LoVo (cell line): ENCODE results near the gene CDK8.
A peak's percentile ranks its signal among the peaks of the same experiment; 100 is the strongest.
"Not testable (repeated sequence)": the region's sequence is repeated elsewhere in the genome, so short reads cannot be mapped to it uniquely, and the experiment has no call there.

Experiments
- DNase-seq: peaks from one replicate; pipeline ENCODE4 v3.0.0-alpha.2; 2016; ENCODE audit warnings: low spot score

CDK8 gene

DNA sequence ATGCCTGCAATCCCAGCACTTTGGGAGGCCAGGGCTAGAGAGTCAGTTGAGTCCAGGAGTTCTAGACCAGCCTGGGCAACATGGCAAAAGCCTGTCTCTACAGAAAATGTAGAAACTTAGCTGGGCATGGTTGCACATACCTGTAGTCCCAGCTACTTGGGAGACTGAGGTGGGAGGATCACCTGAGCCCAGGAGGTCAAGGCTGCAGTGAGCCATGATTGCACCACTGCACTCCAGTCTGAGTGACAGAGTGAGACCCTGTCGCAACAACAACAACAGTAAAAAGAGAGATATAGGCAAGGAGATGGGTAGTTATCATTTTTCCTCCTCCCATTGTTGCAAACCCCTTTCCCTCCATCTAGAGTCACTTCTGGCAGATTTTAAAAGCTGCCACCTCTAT lies 62.2 kb downstream of the CDK8 start:
- not testable (repeated sequence) for DNase-seq

- DNase-seq, result no peak
Observed at GRCh38 chr13:26320766-26321165, 66.8 kb downstream of the CDK8 start.

DNA sequence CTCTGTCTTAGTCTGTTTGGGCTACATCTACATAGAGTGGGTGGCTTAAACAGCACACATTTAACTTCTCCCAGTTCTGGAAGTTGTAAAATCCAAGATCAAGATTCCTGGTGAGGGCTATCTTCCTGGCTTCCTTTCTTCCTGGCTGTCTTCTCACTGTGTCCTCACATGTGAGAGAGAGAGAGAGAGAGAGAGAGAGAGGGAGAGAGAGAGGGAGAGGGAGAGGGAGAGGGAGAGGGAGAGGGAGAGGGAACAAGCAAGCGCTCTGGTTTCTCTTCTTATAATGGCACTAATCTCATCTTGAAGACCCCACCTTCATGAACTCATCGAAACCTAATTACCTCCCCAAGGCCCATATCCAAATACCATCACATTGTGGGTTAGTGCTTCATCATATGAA lies 69.2 kb downstream of the CDK8 start:
- DNase-seq, result no peak

GRCh38 chr13:26323764-26324163 lies 69.8 kb downstream of the CDK8 start:
- no peak for DNase-seq

GRCh38 chr13:26324294-26324693 lies 70.4 kb downstream of the CDK8 start:
- no peak for DNase-seq

GRCh38 chr13:26324867-26325266 lies 70.9 kb downstream of the CDK8 start:
- DNase-seq, result no peak

DNA sequence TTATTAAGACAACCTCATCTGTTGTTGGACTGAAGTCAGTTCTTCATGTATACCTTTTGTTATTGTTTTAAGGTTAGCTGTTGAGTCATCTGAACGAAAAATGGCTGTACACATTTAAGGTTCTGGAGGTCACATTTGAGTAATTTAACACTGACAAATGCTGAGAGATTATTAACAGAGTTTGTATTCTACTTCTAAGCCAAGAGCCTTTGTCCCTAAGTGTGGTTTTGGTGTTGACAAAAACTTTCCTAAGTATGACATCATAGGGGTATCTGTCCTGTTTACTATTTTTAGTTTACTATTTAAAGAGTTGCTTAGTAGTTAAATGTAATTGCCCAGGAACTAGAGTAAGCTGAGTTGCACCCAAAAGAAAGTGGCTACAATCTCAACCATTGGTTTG lies 71.9 kb downstream of the CDK8 start:
- no peak for DNase-seq

GRCh38 chr13:26326562-26326961 lies 72.6 kb downstream of the CDK8 start:
- no peak for DNase-seq

DNA sequence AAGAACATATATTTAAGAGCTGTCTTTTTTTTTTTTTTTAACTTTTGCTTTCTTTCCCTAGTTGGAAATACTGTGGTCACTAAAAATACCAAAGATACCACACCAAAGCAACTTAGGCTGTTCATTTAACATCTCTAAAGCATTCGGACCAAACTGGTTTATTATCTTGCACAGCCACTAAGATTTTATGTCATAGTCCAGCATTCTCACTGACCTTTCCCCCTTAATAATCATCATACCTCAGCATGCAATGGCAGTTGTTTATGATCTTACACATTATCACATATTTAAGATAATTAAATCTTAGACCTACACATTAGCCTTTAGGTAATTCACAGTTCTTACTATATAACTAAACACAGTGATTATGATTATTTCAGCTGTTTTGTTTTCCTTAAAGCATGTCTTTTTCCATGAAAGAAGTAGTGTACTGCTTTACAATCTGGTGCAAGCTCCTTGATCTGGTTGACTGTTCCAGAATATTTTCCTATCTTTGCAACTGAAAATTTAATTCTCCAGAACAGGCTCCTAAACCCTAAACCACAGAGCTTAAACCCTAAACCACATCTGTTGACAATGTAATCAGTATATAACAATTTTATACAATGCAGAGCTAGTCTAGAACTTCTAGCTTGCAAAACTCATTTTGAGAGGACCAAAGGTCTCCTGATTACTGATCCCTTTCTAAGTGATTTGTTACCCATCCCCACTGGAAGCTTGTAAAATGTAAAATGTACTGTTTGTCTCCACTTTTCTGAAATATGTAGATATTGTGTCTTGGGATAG lies 74.2 kb downstream of the CDK8 start:
- DNase-seq, result peak; percentile 7

GRCh38 chr13:26335158-26335557 lies 81.2 kb downstream of the CDK8 start:
- DNase-seq, result no peak

DNA sequence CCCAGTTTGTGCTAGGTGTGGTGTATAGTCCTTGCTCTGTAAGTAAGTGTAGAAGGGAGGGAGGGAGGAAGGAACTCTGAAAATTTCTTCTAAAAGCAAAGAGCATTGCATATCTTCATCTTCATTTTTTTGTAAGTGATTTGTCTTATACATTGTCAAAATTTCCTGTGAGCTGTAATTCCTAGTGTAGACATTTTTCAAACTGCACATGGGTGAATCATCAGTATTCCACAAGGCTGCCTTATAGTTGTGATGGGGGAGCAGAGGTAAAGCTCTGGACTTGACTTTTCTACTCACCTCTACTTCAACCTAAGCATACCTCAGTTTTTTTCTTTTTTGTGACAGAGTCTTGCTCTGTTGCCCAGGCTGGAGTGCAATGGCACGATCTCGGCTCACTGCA lies 86.9 kb downstream of the CDK8 start:
- no peak for DNase-seq

GRCh38 chr13:26342898-26343297 lies 89.0 kb downstream of the CDK8 start:
- no peak for DNase-seq

- DNase-seq, result no peak
Observed at GRCh38 chr13:26343816-26344215, 89.9 kb downstream of the CDK8 start.

DNA sequence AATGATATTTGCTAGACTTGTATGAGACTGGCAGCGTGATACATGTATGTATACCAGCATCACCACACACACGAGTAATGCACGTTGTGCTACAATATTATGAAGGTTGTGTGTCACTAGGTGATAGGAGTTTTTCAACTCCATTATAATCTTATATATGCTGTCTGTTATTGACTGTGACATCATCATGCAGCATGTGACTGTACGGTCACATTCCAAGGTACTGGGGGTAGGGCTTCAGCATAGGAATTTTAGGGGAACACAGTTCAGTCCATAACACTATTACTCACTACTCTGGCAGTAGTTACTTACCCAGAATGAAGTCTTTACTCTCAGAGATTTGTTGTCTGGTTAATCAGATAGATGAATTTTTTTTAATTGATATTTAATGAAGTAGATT lies 91.1 kb downstream of the CDK8 start:
- no peak for DNase-seq

GRCh38 chr13:26348966-26349365 lies 95.0 kb downstream of the CDK8 start:
- DNase-seq, result no peak

- DNase-seq, result no peak
Observed at GRCh38 chr13:26362261-26362660, 108.3 kb downstream of the CDK8 start.

DNA sequence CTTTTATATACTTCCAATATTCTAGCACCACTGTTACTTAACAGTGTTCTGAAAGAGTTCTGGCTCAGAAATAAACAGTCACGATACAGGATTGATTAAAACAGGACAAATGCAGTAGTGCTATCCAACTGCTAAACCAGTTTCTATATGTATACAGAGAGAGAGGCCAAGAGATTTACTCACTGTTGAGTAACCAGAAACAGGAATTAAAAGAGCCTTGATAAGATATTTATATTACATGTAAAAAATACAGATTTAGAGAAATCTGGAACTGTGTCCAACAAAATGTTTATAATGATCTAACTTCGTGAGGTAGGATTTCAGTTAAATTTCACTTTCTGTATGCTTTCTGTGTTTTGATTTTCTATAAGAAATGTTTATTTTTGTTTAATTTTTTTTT lies 116.6 kb downstream of the CDK8 start:
- no peak for DNase-seq

DNA sequence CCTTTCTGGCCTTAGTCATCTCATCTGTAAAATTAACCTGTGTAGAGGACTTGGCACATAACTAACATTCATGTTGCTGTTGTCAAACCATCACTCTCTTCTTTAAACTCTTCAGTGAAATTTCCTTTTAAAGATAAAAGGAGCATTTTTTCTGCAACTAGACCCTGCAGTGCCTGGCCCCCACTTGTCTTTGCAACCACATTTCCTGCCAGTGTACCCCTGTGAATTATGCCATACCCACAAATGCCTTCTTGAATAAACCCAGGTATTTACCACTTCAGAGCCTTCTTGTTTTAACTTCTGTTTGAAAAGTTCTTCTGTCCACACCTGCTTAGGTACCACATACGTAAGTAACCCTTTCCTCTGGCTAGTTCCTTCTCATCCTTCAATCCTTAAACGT lies 118.8 kb downstream of the CDK8 start:
- no peak for DNase-seq

DNA sequence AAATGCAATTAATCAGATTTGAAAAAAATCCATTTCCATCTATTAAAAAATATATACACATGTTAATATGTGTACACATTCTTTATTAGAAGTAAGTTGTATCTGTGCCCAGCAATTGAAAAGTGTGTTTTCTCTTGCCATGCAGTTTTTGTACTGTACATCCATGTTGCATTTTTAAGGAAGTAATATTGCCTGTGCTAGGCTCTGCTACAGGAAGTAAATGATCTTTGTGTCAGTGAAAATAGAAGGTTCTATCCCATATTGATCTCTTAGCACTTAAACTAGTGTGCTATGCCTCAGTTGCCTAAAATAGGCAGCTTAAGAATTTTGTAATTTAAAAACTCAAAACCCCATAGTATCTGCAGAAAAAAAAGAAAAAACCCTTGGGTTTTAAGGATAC lies 122.5 kb downstream of the CDK8 start:
- no peak for DNase-seq

- DNase-seq, result peak; percentile 3
Observed at GRCh38 chr13:26377038-26377437, 123.1 kb downstream of the CDK8 start.

DNA sequence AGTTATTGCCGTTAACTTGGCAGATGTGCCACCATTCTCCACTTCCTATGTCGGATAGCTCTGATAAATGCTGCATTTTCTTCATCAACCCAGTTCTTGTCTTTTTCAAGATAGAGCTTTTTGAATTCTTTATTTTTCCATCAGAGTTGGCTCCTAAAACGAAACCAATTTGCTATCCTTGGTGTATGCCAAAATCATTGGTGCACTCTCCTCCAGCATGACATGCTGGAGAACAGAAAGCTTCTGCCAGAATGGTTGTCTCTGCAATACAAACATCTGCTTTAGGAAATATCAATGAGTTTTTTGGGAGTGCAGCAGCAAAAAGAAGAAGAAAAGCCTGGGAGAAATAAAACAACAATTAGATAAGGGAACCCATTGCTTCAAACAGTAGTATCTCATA lies 124.2 kb downstream of the CDK8 start:
- DNase-seq, result no peak

DNA sequence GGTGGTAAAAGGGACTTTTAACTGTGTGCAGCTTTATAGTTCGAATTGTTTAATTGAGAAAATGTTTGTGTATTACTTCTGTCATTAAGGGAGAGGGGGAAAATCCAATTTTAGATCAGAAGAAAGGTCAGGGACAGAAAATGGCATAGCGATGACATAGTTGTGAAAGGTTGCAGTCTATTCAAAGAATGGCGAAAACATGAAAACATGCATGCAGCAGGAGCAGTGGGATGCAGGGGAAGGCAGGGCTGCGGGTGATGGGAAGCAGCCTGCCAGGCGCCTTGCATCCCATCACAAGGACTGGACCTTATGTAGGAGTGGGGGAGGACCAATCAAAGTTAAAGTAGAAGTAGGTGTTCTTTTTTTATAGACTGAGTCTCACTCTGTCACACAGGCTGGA lies 125.9 kb downstream of the CDK8 start:
- no peak for DNase-seq

DNA sequence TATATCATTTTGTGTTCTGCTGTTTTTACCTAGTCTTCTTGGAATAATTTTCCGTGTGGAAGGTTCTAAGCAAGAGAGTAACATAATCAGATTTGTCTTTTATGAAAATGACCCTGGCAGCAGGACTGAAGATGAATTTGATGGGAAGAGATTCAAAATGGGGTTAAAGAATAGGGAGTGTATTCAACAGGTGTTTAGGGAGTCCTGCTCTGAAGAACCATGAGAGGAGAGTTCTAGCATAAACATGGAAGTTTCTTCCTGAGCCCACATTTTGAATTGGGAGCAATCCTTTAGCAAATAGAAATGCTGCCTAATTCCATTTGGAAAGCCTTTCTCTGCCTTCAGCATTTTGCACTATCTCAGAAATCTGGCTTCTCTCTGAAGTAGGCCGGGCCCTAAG lies 127.0 kb downstream of the CDK8 start:
- DNase-seq, result no peak

- DNase-seq, result no peak
Observed at GRCh38 chr13:26382366-26382765, 128.4 kb downstream of the CDK8 start.
